HFFc6 (cell line): ENCODE measurements around the gene IZUMO1R. TPM values are rescaled to one million over a fixed set of nuclear protein-coding genes. Genes with fewer than 3 reads are reported as not detected.
A peak's percentile ranks its signal among the peaks of the same experiment; 100 is the strongest.

Experiments used
- DNase-seq: peaks from one replicate; pipeline ENCODE4 v3.0.0-alpha.2; 2018
- H3K27ac Mint-ChIP-seq: 2 replicates; pipeline ENCODE4 v1.8.0; 2020; ENCODE audit warnings: mild to moderate bottlenecking, mixed read lengths
- H3K27me3 Mint-ChIP-seq: 2 replicates; pipeline ENCODE4 v1.8.0; 2021; ENCODE audit warnings: mild to moderate bottlenecking, moderate library complexity, mixed read lengths; ENCODE audit not compliant: insufficient read depth
- H3K36me3 Mint-ChIP-seq: 2 replicates; pipeline ENCODE4 v1.8.0; 2021; ENCODE audit warnings: low read depth, mixed read lengths
- H3K4me1 Mint-ChIP-seq: 2 replicates; pipeline ENCODE4 v1.8.0; 2020; ENCODE audit warnings: low read depth, mixed read lengths
- H3K4me3 Mint-ChIP-seq: 2 replicates; pipeline ENCODE4 v1.8.0; 2020; ENCODE audit warnings: mild to moderate bottlenecking, moderate library complexity, mixed read lengths
- H3K9me3 Mint-ChIP-seq: 2 replicates; pipeline ENCODE4 v1.8.0; 2020; ENCODE audit warnings: mild to moderate bottlenecking, mixed read lengths
- CTCF ChIP-seq: fragments of 200-600 bp; sonication (generic); IDR thresholded peaks from 2 replicates; pipeline ENCODE4 v1.5.0; 2021; ENCODE audit warnings: antibody characterized with exemption, mild to moderate bottlenecking
- total RNA-seq, 6 experiments: library from RNA; stranded (reverse); fragmentation: NEBNext Ultra II Directional; extraction: Animal tissue kit (Norgen Biotek cat#: 25700); gene quantifications; 2 replicates in 1 of 6; 3 replicates in 5 of 6; pipeline ENCODE4 v1.2.3, GENCODE V29; 2021

IZUMO1R gene
- total RNA-seq, 6 experiments from 2014 or later = 0.26 TPM; not detected in 5

DNA sequence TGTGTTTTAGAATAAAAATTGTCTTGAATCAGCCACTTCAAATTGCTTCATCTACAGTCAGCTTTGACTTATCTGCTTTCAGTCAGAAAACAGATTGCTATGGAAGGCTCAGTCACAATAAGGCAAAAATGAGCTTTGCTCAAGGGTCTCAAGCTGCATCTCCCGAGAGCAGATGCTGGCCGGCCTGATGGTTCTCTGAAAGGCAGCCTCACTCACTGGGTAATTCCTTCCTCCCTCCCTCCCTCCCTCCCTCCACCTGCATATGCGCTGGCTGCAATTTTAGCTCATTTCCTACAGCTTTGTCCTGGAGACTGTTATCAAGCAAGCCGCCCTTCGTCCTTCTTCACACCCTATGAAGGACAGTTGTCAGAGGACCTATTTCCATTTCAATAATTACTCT, 1.6 kb upstream of the IZUMO1R start:
- Mint-ChIP-seq H3K36me3 (no peaks in the 10 kb centered on the region), H3K4me3 (no peak overlapping the region), H3K27me3 (peaks cover 27% of the 10 kb centered on the region), H3K27ac (no peak overlapping the region), H3K4me1 (peaks cover 19% of the 10 kb centered on the region), H3K9me3 (no peaks in the 10 kb centered on the region)
- no peak for TF ChIP-seq CTCF
- no peak for DNase-seq

DNA sequence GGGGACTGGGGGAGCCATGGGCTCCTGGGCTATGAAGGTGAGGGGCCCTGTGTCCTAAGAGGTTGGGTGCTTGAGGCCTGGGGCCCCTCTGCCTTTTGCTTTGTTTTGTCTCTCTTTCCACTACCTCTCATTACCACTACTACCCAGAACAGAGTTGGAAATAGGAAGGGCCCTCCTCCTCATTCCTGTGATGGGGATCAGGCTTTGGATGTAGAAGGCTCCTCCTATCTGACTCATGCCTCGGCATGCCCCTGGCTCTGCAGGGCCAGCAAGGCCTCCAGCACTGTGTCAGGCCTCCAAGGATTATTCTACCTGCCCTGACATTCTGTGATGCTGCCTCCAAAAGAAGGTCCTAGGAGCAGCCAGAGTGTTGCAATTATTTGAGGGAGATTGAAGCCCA, 766 bp downstream of the IZUMO1R start:
- Mint-ChIP-seq H3K9me3 (no peaks in the 10 kb centered on the region), H3K4me3 (no peak overlapping the region; the same call in 1 of the 2 replicates)

DNA sequence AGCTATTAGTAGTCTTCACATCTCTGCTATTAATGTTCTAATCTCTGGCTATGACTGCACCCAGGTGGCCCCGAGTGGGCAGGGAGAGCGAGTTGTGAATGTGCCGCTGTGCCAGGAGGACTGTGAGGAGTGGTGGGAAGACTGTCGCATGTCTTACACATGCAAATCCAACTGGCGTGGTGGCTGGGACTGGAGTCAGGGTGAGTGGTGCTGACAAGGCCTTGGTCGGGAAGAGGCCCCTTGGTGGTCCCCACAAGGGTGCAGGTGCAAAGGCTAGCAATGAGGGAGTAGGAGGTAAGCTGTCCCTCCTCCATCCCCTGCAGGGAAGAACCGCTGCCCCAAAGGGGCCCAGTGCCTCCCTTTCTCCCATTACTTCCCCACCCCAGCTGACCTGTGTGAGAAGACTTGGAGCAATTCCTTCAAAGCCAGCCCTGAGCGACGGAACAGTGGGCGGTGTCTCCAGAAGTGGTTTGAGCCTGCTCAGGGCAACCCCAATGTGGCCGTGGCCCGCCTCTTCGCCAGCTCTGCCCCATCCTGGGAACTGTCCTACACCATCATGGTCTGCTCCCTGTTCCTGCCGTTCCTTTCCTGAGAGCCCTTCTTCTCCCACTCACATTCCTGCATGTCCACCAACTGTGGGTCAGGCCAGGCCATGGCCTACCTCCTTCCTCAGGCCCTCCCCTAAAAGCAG, 2.9 kb downstream of the IZUMO1R start:
- Mint-ChIP-seq H3K27ac (no peak overlapping the region), H3K4me1 (peaks cover 19% of the 10 kb centered on the region), H3K36me3 (no peaks in the 10 kb centered on the region), H3K9me3 (no peaks in the 10 kb centered on the region), H3K4me3 (no peak overlapping the region), H3K27me3 (peaks cover 18% of the 10 kb centered on the region)
- no peak for DNase-seq
- no peak for TF ChIP-seq CTCF

More for the DNA sequence above, 766 bp downstream of the IZUMO1R start:
- DNase-seq = peak; percentile 36
- Mint-ChIP-seq H3K27ac (peak overlapping the region; percentile 26; the same call in 1 of the 2 replicates), H3K36me3 (no peaks in the 10 kb centered on the region), H3K4me1 (peaks cover 19% of the 10 kb centered on the region), H3K27me3 (peaks cover 15% of the 10 kb centered on the region)
- no peak for TF ChIP-seq CTCF

DNA sequence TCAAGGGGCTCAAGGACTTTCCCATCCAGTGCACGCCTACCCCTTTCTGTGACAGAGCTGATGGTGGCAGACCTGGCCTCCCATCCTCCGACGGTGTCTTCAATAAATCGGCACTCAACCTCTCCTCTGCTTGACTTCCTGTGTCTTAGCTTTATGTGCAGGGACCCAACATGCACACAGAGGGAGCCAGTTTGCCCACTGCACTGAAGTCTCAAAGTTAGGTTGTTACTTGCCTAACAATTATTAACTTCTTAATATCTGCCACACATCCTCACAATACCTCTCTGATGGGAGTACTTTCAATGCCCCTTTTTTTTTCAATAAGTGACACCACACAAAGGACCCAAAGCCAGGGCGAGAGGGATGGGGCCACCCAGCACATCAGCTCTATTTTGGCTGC, 3.6 kb downstream of the IZUMO1R start:
- no peak overlapping the region for H3K4me3 Mint-ChIP-seq
- no peaks in the 10 kb centered on the region for H3K36me3 Mint-ChIP-seq
- H3K27ac Mint-ChIP-seq = no peak overlapping the region
- TF ChIP-seq CTCF = no peak
- H3K27me3 Mint-ChIP-seq = peaks cover 19% of the 10 kb centered on the region
- H3K4me1 Mint-ChIP-seq = peaks cover 19% of the 10 kb centered on the region
- no peaks in the 10 kb centered on the region for H3K9me3 Mint-ChIP-seq
- no peak for DNase-seq

GRCh38 chr11:94309757-94310156, 5.4 kb downstream of the IZUMO1R start:
- no peaks in the 10 kb centered on the region for H3K9me3 Mint-ChIP-seq
- no peak for TF ChIP-seq CTCF
- no peak overlapping the region for H3K4me3 Mint-ChIP-seq
- no peaks in the 10 kb centered on the region for H3K36me3 Mint-ChIP-seq
- peaks cover 30% of the 10 kb centered on the region for H3K27me3 Mint-ChIP-seq
- peaks cover 17% of the 10 kb centered on the region for H3K4me1 Mint-ChIP-seq
- no peak for DNase-seq
- no peak overlapping the region for H3K27ac Mint-ChIP-seq
